ENCODE data around the gene ATG7.

- no peak for TF ChIP-seq POLR2A (IDR thresholded peaks at IDR 0.05)
- TF ChIP-seq CTCF (IDR thresholded peaks at IDR 0.05), result no peak
- TF ChIP-seq EP300 (IDR thresholded peaks at IDR 0.05), result no peak
These were observed 128.0 kb downstream of the ATG7 start for GRCh38 chr3:11400213-11400612.
